Neural cell (in vitro differentiated cells): ENCODE data around the gene FAM53B. TPM values are rescaled to one million over a fixed set of nuclear protein-coding genes. Genes with fewer than 3 reads are reported as not detected.

Experiments
- H2AFZ ChIP-seq: fragments of 200-600, 300-800 bp; sonication (generic), shearing (Covaris generic); 2 replicates; pipeline ENCODE4 v1.6.0; 2014; ENCODE audit warnings: low read depth, mild to moderate bottlenecking, antibody characterized with exemption, low read length, moderate library complexity
- H3F3A ChIP-seq: fragments of 200-600 bp; shearing (Covaris generic); 2 replicates; pipeline ENCODE4 v1.6.1; 2016; ENCODE audit warnings: mild to moderate bottlenecking, moderate library complexity, mixed read lengths, antibody characterized with exemption, low read length; ENCODE audit not compliant: insufficient read depth, poor library complexity, severe bottlenecking
- H3K27ac ChIP-seq: fragments of 200-600, 300-800 bp; sonication (generic), shearing (Covaris generic); 2 replicates; pipeline ENCODE4 v1.5.1; 2014; ENCODE audit warnings: mild to moderate bottlenecking, low read length, moderate library complexity
- H3K27me3 ChIP-seq: fragments of 300-800, 200-600 bp; sonication (generic), shearing (Covaris generic); 2 replicates; pipeline ENCODE4 v1.6.0; 2014; ENCODE audit warnings: mild to moderate bottlenecking, low read depth, low read length, moderate library complexity; ENCODE audit not compliant: insufficient read depth
- H3K36me3 ChIP-seq: fragments of 300-800, 200-600 bp; sonication (generic), shearing (Covaris generic); 2 replicates; pipeline ENCODE4 v1.5.1; 2014; ENCODE audit warnings: mild to moderate bottlenecking, antibody characterized with exemption, low read length, moderate library complexity; ENCODE audit not compliant: insufficient read depth
- H3K4me2 ChIP-seq: fragments of 300-800, 200-600 bp; sonication (generic), shearing (Covaris generic); 2 replicates; pipeline ENCODE4 v1.6.0; 2014; ENCODE audit warnings: mild to moderate bottlenecking, low read length
- H3K4me3 ChIP-seq: fragments of 300-800, 200-600 bp; sonication (generic), shearing (Covaris generic); 2 replicates; pipeline ENCODE4 v1.5.1; 2014; ENCODE audit warnings: mild to moderate bottlenecking, low read length, moderate library complexity
- H3K79me2 ChIP-seq: fragments of 200-600 bp; shearing (Covaris generic); replicated peaks from 2 replicates; pipeline ENCODE4 v1.6.0; 2014; ENCODE audit warnings: mild to moderate bottlenecking, low read length, moderate library complexity; ENCODE audit not compliant: insufficient read depth
- H3K9ac ChIP-seq: fragments of 300-800, 200-600 bp; sonication (generic), shearing (Covaris generic); 2 replicates; pipeline ENCODE4 v1.6.1; 2016; ENCODE audit warnings: mild to moderate bottlenecking, low read length, mixed read lengths
- H3K9me2 ChIP-seq: fragments of 200-600 bp; shearing (Covaris generic); 2 replicates; pipeline ENCODE4 v1.6.1; 2016; ENCODE audit warnings: mild to moderate bottlenecking, low read length, mixed read lengths; ENCODE audit not compliant: insufficient read depth
- H3K9me3 ChIP-seq: fragments of 200-600, 300-800 bp; sonication (generic), shearing (Covaris generic); 2 replicates; pipeline ENCODE4 v1.6.1; 2016; ENCODE audit warnings: mild to moderate bottlenecking, mixed run types, low read length, moderate library complexity, mixed read lengths
- H4K20me1 ChIP-seq: fragments of 200-600 bp; shearing (Covaris generic); 2 replicates; pipeline ENCODE4 v1.6.1; 2016; ENCODE audit warnings: mild to moderate bottlenecking, mixed run types; ENCODE audit not compliant: insufficient read depth
- CTCF ChIP-seq: fragments of 450-650 bp; IDR thresholded peaks from 2 replicates; pipeline ENCODE4 v1.5.1; 2014; ENCODE audit warnings: antibody characterized with exemption, mild to moderate bottlenecking, moderate library complexity; ENCODE audit not compliant: poor library complexity, severe bottlenecking
- MXI1 ChIP-seq: fragments of 450-650 bp; conservative IDR thresholded peaks from 2 replicates; pipeline ENCODE4 v1.6.1; 2014; ENCODE audit warnings: antibody characterized with exemption, mild to moderate bottlenecking; ENCODE audit not compliant: poor library complexity, severe bottlenecking
- POLR2AphosphoS5 ChIP-seq: IDR thresholded peaks from 2 replicates; pipeline ENCODE4 v1.6.1; 2012
- RAD21 ChIP-seq: fragments of 450-650 bp; conservative IDR thresholded peaks from 2 replicates; pipeline ENCODE4 v1.6.1; 2014; ENCODE audit warnings: antibody characterized with exemption, mild to moderate bottlenecking, moderate library complexity
- REST ChIP-seq: IDR thresholded peaks from 2 replicates; pipeline ENCODE4 v1.6.1; 2012; ENCODE audit warnings: borderline replicate concordance
- TAF1 ChIP-seq: IDR thresholded peaks from 2 replicates; pipeline ENCODE4 v1.6.1; 2012; ENCODE audit warnings: low read depth
- polyA plus RNA-seq: library from polyadenylated mRNA; depleted of rRNA; stranded (reverse); fragments of >200 nt; gene quantifications from 2 replicates; pipeline ENCODE4 v1.2.3, GENCODE V29; 2014

FAM53B gene
- polyA plus RNA-seq, 1 donor from 2014 or later: 21.8 TPM

GRCh38 chr10:124648738-124649137 is 95.4 kb downstream of the FAM53B start:
- H3K9me2 ChIP-seq: no peaks in the 10 kb centered on the region
- no peaks in the 10 kb centered on the region for H4K20me1 ChIP-seq
- H2AFZ ChIP-seq: no peak overlapping the region
- H3K4me3 ChIP-seq: no peak overlapping the region
- TF ChIP-seq CTCF: no peak
- no peak for TF ChIP-seq TAF1
- no peaks in the 10 kb centered on the region for H3K36me3 ChIP-seq
- no peak overlapping the region for H3K4me2 ChIP-seq
- no peak overlapping the region for H3K9ac ChIP-seq
- no peak overlapping the region for H3K27ac ChIP-seq
- no peaks in the 10 kb centered on the region for H3F3A ChIP-seq
- no peaks in the 10 kb centered on the region for H3K27me3 ChIP-seq
- H3K9me3 ChIP-seq: no peaks in the 10 kb centered on the region
- H3K79me2 ChIP-seq: no peaks in the 10 kb centered on the region

GRCh38 chr10:124648131-124648475 is 96.1 kb downstream of the FAM53B start:
- no peaks in the 10 kb centered on the region for H3F3A ChIP-seq
- no peaks in the 10 kb centered on the region for H4K20me1 ChIP-seq
- H3K27me3 ChIP-seq: no peaks in the 10 kb centered on the region
- H3K27ac ChIP-seq: no peak overlapping the region
- no peak overlapping the region for H3K4me2 ChIP-seq
- no peak overlapping the region for H3K4me3 ChIP-seq
- TF ChIP-seq RAD21 (no peak), POLR2AphosphoS5 (no peak), MXI1 (no peak), CTCF (no peak)
- H3K9ac ChIP-seq: no peak overlapping the region
- H3K9me2 ChIP-seq: no peaks in the 10 kb centered on the region
- no peaks in the 10 kb centered on the region for H3K9me3 ChIP-seq
- H3K36me3 ChIP-seq: no peaks in the 10 kb centered on the region
- no peak overlapping the region for H2AFZ ChIP-seq
- no peaks in the 10 kb centered on the region for H3K79me2 ChIP-seq

- no peak overlapping the region for H3K9ac ChIP-seq
- no peaks in the 10 kb centered on the region for H3K79me2 ChIP-seq
- H3K27me3 ChIP-seq: no peaks in the 10 kb centered on the region
- H4K20me1 ChIP-seq: no peaks in the 10 kb centered on the region
- H3K9me2 ChIP-seq: no peaks in the 10 kb centered on the region
- no peaks in the 10 kb centered on the region for H3F3A ChIP-seq
- H2AFZ ChIP-seq: no peak overlapping the region
- no peak overlapping the region for H3K4me2 ChIP-seq
- no peaks in the 10 kb centered on the region for H3K36me3 ChIP-seq
- no peak for TF ChIP-seq REST
- no peaks in the 10 kb centered on the region for H3K9me3 ChIP-seq
- H3K4me3 ChIP-seq: no peak overlapping the region
- no peak overlapping the region for H3K27ac ChIP-seq
Observed at GRCh38 chr10:124647421-124648130, 96.6 kb downstream of the FAM53B start.
